IPS-20b (cell line): ENCODE measurements around the gene SCO2.
"Not testable (repeated sequence)": the region's sequence is repeated elsewhere in the genome, so short reads cannot be mapped to it uniquely, and the experiment has no call there.

Source experiments
- H3K27ac ChIP-seq: one replicate; pipeline ENCODE4 v1.5.1; 2013; ENCODE audit warnings: low read length
- H3K27me3 ChIP-seq: 2 replicates; pipeline ENCODE4 v1.6.1; 2013; ENCODE audit warnings: mild to moderate bottlenecking, low read length, inconsistent platforms; ENCODE audit not compliant: insufficient read depth
- H3K36me3 ChIP-seq: 2 replicates; pipeline ENCODE4 v1.6.1; 2013; ENCODE audit warnings: low read depth, mild to moderate bottlenecking, inconsistent platforms, low read length, moderate library complexity; ENCODE audit not compliant: insufficient read depth
- H3K4me1 ChIP-seq: 2 replicates; pipeline ENCODE4 v1.6.1; 2013; ENCODE audit warnings: mild to moderate bottlenecking, control low read depth, inconsistent platforms, low read length, moderate library complexity; ENCODE audit not compliant: insufficient read depth
- H3K4me3 ChIP-seq: 2 replicates; pipeline ENCODE4 v1.5.1; 2013; ENCODE audit warnings: mild to moderate bottlenecking, low read length, inconsistent platforms
- H3K9ac ChIP-seq: 2 replicates; pipeline ENCODE4 v1.6.1; 2013; ENCODE audit warnings: low read depth, mild to moderate bottlenecking, inconsistent platforms, low read length, moderate library complexity
- H3K9me3 ChIP-seq: 2 replicates; pipeline ENCODE4 v1.6.1; 2013; ENCODE audit warnings: mild to moderate bottlenecking, low read depth, low read length, inconsistent platforms; ENCODE audit not compliant: insufficient read depth

SCO2 gene

GRCh38 chr22:50522208-50522805, 3.1 kb downstream of the SCO2 start:
- Histone ChIP-seq H3K27ac (no peak overlapping the region), H3K9ac (no peak overlapping the region), H3K36me3 (peaks cover 62% of the 10 kb centered on the region), H3K9me3 (no peaks in the 10 kb centered on the region), H3K27me3 (peaks cover 10% of the 10 kb centered on the region), H3K4me1 (peaks cover 3% of the 10 kb centered on the region; the same call in 1 of the 2 replicates), H3K4me3 (no peak overlapping the region)

DNA sequence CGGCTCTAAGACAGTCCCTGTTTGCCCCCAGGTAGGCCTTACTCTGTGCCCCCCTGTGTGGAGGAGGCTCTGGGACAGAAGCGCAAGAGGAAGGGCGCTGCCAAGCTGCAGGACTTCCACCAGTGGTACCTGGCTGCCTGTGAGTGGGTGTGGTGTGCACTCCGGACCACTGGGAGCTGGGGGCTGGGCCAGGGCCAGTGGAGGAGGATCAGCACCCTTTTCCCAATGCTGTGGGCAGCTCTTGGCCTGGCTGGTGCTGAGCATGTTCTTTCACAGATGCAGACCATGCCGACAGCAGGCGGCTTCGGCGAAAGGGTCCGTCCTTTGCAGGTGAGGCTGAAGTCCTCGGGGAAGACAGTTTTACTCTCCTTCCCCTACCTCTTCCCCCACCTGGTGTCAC, 3.7 kb downstream of the SCO2 start:
- Histone ChIP-seq H3K4me1 (peaks cover 2% of the 10 kb centered on the region; the same call in 1 of the 2 replicates), H3K9ac (no peak overlapping the region), H3K27ac (no peak overlapping the region), H3K4me3 (no peak overlapping the region), H3K9me3 (no peaks in the 10 kb centered on the region), H3K36me3 (peaks cover 65% of the 10 kb centered on the region), H3K27me3 (peaks cover 4% of the 10 kb centered on the region)

DNA sequence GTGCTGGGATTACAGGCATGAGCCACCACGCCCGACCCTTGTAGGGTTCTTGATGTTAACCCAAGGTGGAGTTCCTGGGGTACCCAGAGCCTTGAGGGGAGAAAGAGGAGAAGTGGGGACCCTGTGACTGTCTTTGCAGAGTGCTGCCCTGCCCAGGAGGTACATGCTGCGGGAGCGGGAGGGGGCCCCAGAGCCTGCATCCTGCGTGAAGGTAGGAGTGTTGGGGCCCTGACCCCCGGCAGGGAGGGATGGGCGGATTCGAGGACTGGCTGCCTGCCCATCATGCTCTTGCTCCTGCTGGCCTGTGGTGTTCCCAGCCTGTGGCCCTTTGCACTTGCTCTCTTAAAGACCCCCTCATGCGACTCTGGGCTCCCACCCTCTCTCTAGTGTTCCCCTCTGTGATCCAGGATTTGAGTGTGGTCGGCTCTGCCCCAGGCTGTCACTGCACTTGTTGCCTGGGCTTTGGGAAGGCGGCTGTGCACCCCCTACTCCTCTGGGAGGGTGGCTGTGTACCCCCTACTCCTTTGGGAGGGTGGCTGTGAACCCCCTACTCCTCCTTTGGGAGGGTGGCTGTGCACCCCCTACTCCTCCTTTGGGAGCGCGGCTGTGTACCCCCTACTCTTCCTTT, 4.5 kb downstream of the SCO2 start:
- Histone ChIP-seq H3K27me3 (no peaks in the 10 kb centered on the region), H3K9ac (no peak overlapping the region), H3K4me1 (no peaks in the 10 kb centered on the region), H3K4me3 (no peak overlapping the region), H3K36me3 (peaks cover 73% of the 10 kb centered on the region), H3K27ac (no peak overlapping the region), H3K9me3 (no peaks in the 10 kb centered on the region)

GRCh38 chr22:50520184-50520583, 5.2 kb downstream of the SCO2 start:
- not testable (repeated sequence) for H3K9ac ChIP-seq, H3K27me3 ChIP-seq, H3K4me3 ChIP-seq, H3K4me1 ChIP-seq, H3K27ac ChIP-seq, H3K9me3 ChIP-seq
- peaks cover 73% of the 10 kb centered on the region for H3K36me3 ChIP-seq

DNA sequence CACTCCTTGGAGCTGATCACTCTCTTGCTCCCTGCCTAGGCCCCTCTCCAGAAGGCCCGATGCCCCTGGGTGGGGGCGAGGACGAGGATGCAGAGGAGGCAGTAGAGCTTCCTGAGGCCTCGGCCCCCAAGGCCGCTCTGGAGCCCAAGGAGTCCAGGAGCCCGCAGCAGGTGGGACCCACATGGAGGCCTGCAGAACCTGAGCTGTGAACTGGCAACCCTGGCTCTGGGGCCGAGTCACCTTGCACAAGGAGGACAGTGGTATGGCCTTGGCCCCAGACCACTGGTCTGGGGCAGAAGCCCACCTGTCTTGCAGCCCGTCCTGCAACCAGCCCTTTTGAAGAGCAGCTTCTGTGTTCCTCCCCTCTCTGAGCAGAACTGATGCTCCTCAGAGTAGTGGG, 6.2 kb downstream of the SCO2 start:
- no peaks in the 10 kb centered on the region for H3K9me3 ChIP-seq
- H3K9ac ChIP-seq, result no peak overlapping the region
- H3K4me1 ChIP-seq, result no peaks in the 10 kb centered on the region
- no peak overlapping the region for H3K27ac ChIP-seq
- H3K36me3 ChIP-seq, result peaks cover 70% of the 10 kb centered on the region
- H3K27me3 ChIP-seq, result no peaks in the 10 kb centered on the region
- no peak overlapping the region for H3K4me3 ChIP-seq

DNA sequence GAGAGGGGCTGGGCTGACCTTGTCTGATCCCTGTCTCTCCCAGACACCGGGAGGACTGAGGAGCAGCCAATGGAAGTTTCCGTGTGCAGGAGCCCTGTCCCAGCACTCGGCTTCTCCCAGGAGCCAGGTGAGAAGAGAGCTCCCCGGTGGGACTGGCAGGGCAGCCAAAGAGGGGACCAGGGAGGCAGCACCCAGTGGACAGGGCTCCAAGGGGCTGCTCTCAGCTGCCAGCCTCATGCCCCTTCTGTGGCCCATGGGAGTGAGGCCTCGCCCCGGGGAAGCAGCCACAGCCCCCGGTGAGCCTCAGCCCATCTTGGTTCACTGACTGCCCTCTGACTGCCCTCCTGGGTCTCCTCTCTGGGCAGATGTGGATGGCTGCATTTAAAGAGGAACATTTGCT, 6.8 kb downstream of the SCO2 start:
- no peak overlapping the region for H3K9ac ChIP-seq
- H3K36me3 ChIP-seq, result peaks cover 64% of the 10 kb centered on the region
- H3K27ac ChIP-seq, result no peak overlapping the region

DNA sequence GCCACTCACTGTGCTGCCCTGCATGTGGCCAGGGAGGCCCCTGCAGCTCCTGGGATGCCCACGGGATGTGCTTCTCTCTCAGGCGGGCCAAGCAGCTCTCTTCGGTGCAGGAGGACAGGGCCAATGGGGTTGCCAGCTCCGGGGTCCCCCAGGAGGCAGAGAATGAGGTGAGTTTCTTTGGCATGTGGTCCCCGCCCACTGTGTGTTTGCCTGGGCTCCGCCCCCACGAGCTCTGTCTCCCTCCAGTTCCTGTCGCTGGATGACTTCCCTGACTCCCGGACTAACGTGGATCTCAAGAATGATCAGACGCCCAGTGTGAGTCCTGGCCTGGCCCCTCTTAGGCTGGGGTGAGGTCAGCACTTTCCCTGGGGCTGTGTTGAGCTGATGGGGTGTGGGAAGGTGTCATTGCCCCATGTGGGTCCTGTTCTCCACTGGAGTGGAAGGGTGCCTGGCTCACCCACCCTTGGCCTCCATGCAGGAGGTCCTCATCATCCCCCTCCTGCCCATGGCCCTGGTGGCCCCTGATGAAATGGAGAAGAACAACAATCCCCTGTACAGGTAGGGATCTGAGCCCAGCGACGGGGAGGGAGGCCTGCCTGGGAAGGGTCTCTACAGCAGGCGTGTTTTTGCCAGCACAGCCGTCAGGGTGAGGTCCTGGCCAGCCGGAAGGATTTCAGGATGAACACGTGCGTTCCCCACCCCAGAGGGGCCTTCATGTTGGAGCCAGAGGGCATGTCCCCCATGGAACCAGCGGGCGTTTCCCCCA, 7.7 kb downstream of the SCO2 start:
- H3K9ac ChIP-seq, result no peak overlapping the region
- H3K4me1 ChIP-seq, result no peaks in the 10 kb centered on the region
- H3K27me3 ChIP-seq, result no peaks in the 10 kb centered on the region
- no peak overlapping the region for H3K27ac ChIP-seq
- H3K36me3 ChIP-seq, result peaks cover 55% of the 10 kb centered on the region
- no peaks in the 10 kb centered on the region for H3K9me3 ChIP-seq
- H3K4me3 ChIP-seq, result no peak overlapping the region

More for the DNA sequence above, 6.8 kb downstream of the SCO2 start:
- H3K27me3 ChIP-seq, result no peaks in the 10 kb centered on the region
- no peak overlapping the region for H3K4me3 ChIP-seq
- no peaks in the 10 kb centered on the region for H3K4me1 ChIP-seq
- H3K9me3 ChIP-seq, result no peaks in the 10 kb centered on the region

DNA sequence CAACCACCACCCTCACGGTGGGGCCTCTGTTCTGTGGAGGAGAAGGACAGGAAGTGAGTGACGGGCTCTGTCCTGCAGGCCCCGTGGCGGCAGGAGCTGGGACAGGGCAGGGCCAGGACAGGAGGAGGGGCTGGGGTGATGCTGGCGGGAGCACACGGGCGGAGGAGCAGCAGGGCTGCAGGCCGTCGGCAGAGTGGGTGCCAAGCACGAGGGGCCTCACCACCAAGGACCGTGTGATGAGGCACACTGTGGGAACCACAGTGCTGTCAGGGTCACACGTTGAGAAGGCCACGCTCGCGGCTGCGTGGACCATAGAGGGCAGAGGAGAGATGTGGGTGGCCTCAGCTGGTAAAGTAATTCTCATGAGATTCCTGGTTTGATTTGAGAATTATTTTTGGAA, 8.5 kb downstream of the SCO2 start:
- Histone ChIP-seq H3K4me1 (no peaks in the 10 kb centered on the region), H3K9ac (no peak overlapping the region), H3K27me3 (no peaks in the 10 kb centered on the region), H3K9me3 (no peaks in the 10 kb centered on the region), H3K4me3 (no peak overlapping the region), H3K36me3 (peaks cover 54% of the 10 kb centered on the region), H3K27ac (no peak overlapping the region)

GRCh38 chr22:50516068-50516467, 9.3 kb downstream of the SCO2 start:
- H3K27me3 ChIP-seq, result no peaks in the 10 kb centered on the region
- no peaks in the 10 kb centered on the region for H3K9me3 ChIP-seq
- no peak overlapping the region for H3K27ac ChIP-seq
- H3K36me3 ChIP-seq, result peaks cover 48% of the 10 kb centered on the region
- no peak overlapping the region for H3K4me3 ChIP-seq
- no peaks in the 10 kb centered on the region for H3K4me1 ChIP-seq
- H3K9ac ChIP-seq, result no peak overlapping the region

GRCh38 chr22:50513175-50513574, 12.2 kb downstream of the SCO2 start:
- no peak overlapping the region for H3K4me3 ChIP-seq
- H3K27me3 ChIP-seq, result no peaks in the 10 kb centered on the region
- no peaks in the 10 kb centered on the region for H3K9me3 ChIP-seq
- no peak overlapping the region for H3K9ac ChIP-seq
- no peaks in the 10 kb centered on the region for H3K4me1 ChIP-seq
- H3K27ac ChIP-seq, result no peak overlapping the region
- peaks cover 27% of the 10 kb centered on the region for H3K36me3 ChIP-seq

DNA sequence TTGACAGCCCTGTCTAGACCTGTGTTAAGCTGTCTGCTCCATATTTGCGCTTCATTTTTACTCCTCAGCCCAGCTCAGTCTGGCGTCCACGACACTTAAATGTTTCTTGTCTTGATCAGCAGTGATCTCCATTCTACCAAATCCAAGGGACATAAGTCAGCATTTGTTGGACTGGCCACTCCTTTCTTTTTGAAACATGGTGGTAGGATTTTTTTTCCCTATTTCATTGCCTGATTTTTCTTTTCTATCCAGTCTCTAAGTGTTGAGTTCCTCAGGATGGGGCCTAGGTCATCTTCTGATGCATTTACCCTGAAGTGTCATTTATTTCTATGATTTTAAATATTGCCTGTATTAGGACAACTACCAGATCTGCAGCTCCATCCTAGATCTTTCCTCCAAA, 16.5 kb downstream of the SCO2 start:
- H3K36me3 ChIP-seq, result peaks cover 14% of the 10 kb centered on the region
- H3K9ac ChIP-seq, result peak overlapping the region; percentile 85
- H3K27ac ChIP-seq, result no peak overlapping the region
- peak overlapping the region; percentile 97 for H3K4me3 ChIP-seq
- no peaks in the 10 kb centered on the region for H3K27me3 ChIP-seq
- no peaks in the 10 kb centered on the region for H3K9me3 ChIP-seq
- no peaks in the 10 kb centered on the region; the same call in 1 of the 2 replicates for H3K4me1 ChIP-seq
